Loucy (cell line): Measurements from ENCODE around the gene MINDY4.

Experiments used
- CTCF ChIP-seq: fragments of 200-600 bp; sonication (generic); conservative IDR thresholded peaks from 2 replicates; pipeline ENCODE4 v1.5.1; 2014; ENCODE audit warnings: mild to moderate bottlenecking, antibody characterized with exemption, low read length
- EZH2phosphoT487 ChIP-seq: fragments of 200-600 bp; IDR thresholded peaks from 2 replicates; pipeline ENCODE4 v1.6.1; 2018; ENCODE audit warnings: antibody characterized with exemption, mild to moderate bottlenecking, moderate library complexity, borderline replicate concordance

GRCh38 chr7:30853576-30853975 is 82.4 kb downstream of the MINDY4 start:
- TF ChIP-seq CTCF, result no peak
- no peak for TF ChIP-seq EZH2phosphoT487
